ENCODE results near the gene TANK. TPM values are rescaled to one million over a fixed set of nuclear protein-coding genes. Genes with fewer than 3 reads are reported as not detected.

TANK gene
- total RNA-seq, 2 donors from 2014 or later, result 28.5 to 40.2 TPM

DNA sequence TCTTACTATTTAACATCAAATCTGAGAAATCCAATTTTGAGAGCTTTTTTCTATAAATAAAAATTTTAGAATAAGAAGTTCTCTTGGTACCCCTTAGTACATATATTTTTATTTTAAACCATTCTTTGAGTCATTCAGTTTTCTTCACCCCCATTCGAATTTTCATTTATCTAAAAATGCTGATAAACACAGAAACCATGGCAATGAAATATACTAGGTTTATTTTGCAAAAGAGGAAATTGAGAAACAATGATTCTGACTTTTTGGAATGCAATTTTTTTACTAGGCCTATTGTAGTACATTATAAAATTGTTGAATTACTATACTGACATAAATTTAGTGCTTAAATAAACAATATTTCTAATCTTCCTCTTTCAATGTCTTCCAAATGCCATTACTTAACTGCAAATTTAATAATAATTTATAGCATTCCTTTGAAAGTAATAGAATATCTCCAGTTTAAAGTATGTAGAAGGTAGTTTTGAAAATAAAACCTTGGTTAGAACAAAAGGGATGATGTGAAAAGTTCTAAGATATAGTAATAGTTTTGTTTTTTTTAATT is 46.3 kb downstream of the TANK start:
- no peak for TF ChIP-seq POLR2A (IDR thresholded peaks at IDR 0.05)
- TF ChIP-seq, protein P1, sequence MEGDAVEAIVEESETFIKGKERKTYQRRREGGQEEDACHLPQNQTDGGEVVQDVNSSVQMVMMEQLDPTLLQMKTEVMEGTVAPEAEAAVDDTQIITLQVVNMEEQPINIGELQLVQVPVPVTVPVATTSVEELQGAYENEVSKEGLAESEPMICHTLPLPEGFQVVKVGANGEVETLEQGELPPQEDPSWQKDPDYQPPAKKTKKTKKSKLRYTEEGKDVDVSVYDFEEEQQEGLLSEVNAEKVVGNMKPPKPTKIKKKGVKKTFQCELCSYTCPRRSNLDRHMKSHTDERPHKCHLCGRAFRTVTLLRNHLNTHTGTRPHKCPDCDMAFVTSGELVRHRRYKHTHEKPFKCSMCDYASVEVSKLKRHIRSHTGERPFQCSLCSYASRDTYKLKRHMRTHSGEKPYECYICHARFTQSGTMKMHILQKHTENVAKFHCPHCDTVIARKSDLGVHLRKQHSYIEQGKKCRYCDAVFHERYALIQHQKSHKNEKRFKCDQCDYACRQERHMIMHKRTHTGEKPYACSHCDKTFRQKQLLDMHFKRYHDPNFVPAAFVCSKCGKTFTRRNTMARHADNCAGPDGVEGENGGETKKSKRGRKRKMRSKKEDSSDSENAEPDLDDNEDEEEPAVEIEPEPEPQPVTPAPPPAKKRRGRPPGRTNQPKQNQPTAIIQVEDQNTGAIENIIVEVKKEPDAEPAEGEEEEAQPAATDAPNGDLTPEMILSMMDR (IDR thresholded peaks at IDR 0.05), result no peak
- H3K27me3 ChIP-seq, result no peaks in the 10 kb centered on the region
- H3K27ac ChIP-seq, result no peak overlapping the region
- DNase-seq (no peak), ATAC-seq (no peak)
- WGBS, 2 donors, result 60 to 66% methylated on average over 1 of the region's 1 CpG
- H3K36me3 ChIP-seq (replicated peaks in 1 of 2; ENCODE audit: insufficient read depth in 1 of 2, low read depth in 2 of 2), result peaks cover 0 to 4% of the 10 kb centered on the region in 2 donors
- H3K4me3 ChIP-seq, result no peak overlapping the region
- H3K4me1 ChIP-seq, result no peaks in the 10 kb centered on the region
- intact Hi-C loops (cut with DNase I), result no loop called here
- no peaks in the 10 kb centered on the region for H3K9me3 ChIP-seq

DNA sequence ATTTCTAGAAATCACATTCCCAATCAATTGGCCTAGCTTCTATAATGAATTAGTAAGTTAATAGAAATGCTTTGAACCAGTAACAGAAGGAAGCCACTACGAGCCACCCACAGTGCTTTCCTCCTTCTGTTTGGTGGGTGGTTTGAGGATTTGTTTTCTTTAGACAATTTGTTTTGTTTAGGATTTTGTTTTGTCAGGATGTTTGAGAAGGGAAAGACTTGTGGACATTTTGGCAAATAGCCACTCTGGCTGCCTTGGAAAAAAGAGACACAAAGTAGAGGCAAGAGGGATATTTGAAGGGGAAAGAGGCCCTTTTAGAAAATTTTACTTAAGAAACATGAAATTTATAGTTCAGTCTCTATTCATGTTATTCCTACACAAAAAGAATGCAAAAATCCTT is 47.7 kb downstream of the TANK start:
- no peaks in the 10 kb centered on the region for H3K9me3 ChIP-seq
- ATAC-seq (no peak), DNase-seq (no peak)
- no peak overlapping the region for H3K27ac ChIP-seq
- intact Hi-C loops (cut with DNase I), result no loop called here
- TF ChIP-seq POLR2A (IDR thresholded peaks at IDR 0.05), result no peak
- TF ChIP-seq, protein P1 (IDR thresholded peaks at IDR 0.05), result no peak
- no peaks in the 10 kb centered on the region for H3K27me3 ChIP-seq
- H3K4me1 ChIP-seq, result no peaks in the 10 kb centered on the region
- 90 to 93% methylated on average over 1 of the region's 1 CpG for WGBS, 2 donors
- H3K36me3 ChIP-seq (replicated peaks in 1 of 2; ENCODE audit: insufficient read depth in 1 of 2, low read depth in 2 of 2), result peaks cover 0 to 4% of the 10 kb centered on the region in 2 donors
- H3K4me3 ChIP-seq, result no peak overlapping the region

DNA sequence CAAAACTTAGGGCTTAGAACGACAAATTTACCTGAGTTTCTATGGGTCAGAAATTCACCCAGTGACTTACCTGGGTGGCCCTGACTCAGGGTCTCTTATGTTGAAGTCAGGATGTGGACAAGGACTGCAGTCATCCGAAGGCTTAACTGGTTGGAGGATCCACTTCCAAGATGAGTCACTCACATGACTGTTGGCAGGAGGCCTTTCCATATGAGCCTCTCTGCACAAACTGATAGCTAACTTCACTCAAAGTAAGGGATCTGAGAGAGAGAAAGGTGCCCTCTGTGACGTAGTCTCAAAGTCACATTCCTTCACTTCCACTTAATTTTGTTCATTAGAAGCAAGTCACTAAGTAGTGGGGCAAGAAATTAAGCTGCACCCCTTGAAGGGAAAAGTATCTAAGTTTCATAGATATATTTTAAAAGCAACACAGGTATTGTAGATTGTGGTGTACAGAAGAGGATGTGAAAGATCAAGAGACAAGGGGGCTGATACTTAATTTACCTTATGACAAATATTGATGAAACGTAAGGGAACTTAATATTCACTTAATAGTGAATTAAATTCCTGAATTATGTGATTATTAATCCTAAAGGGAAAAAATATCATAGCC is 48.4 kb downstream of the TANK start:
- ATAC-seq, result no peak

DNA sequence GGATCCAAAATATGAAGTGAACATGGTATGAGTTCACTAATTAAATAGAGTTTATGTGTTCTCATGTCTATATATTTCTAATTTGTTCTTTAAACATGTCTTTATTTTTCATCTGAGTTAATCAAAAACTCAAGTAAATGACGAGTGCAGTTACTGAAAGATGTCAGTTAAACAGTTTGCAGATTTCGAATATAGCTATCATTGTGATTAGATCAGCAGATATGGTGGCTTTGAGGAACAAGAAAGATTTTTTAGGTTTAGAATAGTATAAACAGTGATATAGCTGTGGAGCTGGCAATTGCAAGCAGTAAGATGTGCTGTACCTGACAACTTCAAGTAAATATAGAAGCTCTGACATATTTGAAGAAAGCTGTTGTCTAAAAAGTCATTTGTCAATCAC is 49.7 kb downstream of the TANK start:
- Histone ChIP-seq H3K4me3 (no peak overlapping the region), H3K36me3 (replicated peaks in 1 of 2; ENCODE audit: insufficient read depth in 1 of 2, low read depth in 2 of 2) (peaks cover 0 to 3% of the 10 kb centered on the region in 2 donors), H3K9me3 (no peaks in the 10 kb centered on the region), H3K27me3 (no peaks in the 10 kb centered on the region), H3K27ac (no peak overlapping the region), H3K4me1 (no peaks in the 10 kb centered on the region)
- intact Hi-C loops (cut with DNase I), result no loop called here
- 40 to 51% methylated on average over 2 of the region's 2 CpGs for WGBS, 2 donors
- TF ChIP-seq, protein P1 (IDR thresholded peaks at IDR 0.05), result no peak
- no peak for TF ChIP-seq POLR2A (IDR thresholded peaks at IDR 0.05)
- DNase-seq (no peak), ATAC-seq (no peak)

More for the DNA sequence above, 48.4 kb downstream of the TANK start:
- 87 to 93% methylated on average over 4 of the region's 4 CpGs for WGBS, 2 donors
- DNase-seq, result no peak
- intact Hi-C loops (cut with DNase I), result no loop called here
- Histone ChIP-seq H3K4me3 (no peak overlapping the region), H3K9me3 (no peaks in the 10 kb centered on the region), H3K27ac (no peak overlapping the region), H3K4me1 (no peaks in the 10 kb centered on the region), H3K27me3 (no peaks in the 10 kb centered on the region), H3K36me3 (replicated peaks in 1 of 2; ENCODE audit: insufficient read depth in 1 of 2, low read depth in 2 of 2) (peaks cover 0 to 4% of the 10 kb centered on the region in 2 donors)
- no peak for TF ChIP-seq POLR2A (IDR thresholded peaks at IDR 0.05)
- TF ChIP-seq, protein P1 (IDR thresholded peaks at IDR 0.05), result no peak

All from body of pancreas (tissue), 4 donors.